Measurements from ENCODE around the gene STK38.

- no peak for TF ChIP-seq CTCF (IDR thresholded peaks at IDR 0.05)
- TF ChIP-seq POLR2A (IDR thresholded peaks at IDR 0.05) = no peak
- TF ChIP-seq POLR2AphosphoS5 (IDR thresholded peaks at IDR 0.05; ENCODE audit: insufficient read depth in 1 of 2, low read depth in 1 of 2) = no peak
These were observed 21.9 kb downstream of the STK38 start for GRCh38 chr6:36525346-36525745.

All from vagina (tissue), 2 donors.